K562 (cell line): Measurements from ENCODE around the gene ZBTB2. TPM values are rescaled to one million over a fixed set of nuclear protein-coding genes. Genes with fewer than 3 reads are reported as not detected.
A peak's percentile ranks its signal among the peaks of the same experiment; 100 is the strongest.

ENCODE experiments used
- ELF1 ChIP-seq: fragments of 200-800 bp; sonication (Bioruptor generic); IDR thresholded peaks from 2 replicates; pipeline ENCODE4 v1.6.1; 2016; ENCODE audit warnings: missing genetic modification characterization, missing compliant biosample characterization
- HDAC2 ChIP-seq: fragments of 450-650 bp; IDR thresholded peaks from 2 replicates; pipeline ENCODE4 v1.6.1; 2016; ENCODE audit warnings: mild to moderate bottlenecking
- KLF16 ChIP-seq: IDR thresholded peaks from 2 replicates; pipeline ENCODE4 v1.6.1; 2016; ENCODE audit warnings: antibody characterized with exemption
- NR2C1 ChIP-seq, 2 experiments: fragments of 450-650 bp; IDR thresholded peaks; 2 replicates each; pipeline ENCODE4 v1.6.1; 2017; ENCODE audit warnings: mild to moderate bottlenecking in 2 of 2, antibody characterized with exemption in 1 of 2, inconsistent platforms in 1 of 2, missing compliant biosample characterization in 1 of 2, missing genetic modification characterization in 1 of 2
- PCBP1 ChIP-seq: fragments of 200-400 bp; formaldehyde crosslinking; IDR thresholded peaks from 2 replicates; pipeline ENCODE4 v1.6.1; 2018; ENCODE audit warnings: mild to moderate bottlenecking, low read depth, low read length; ENCODE audit not compliant: poor library complexity, severe bottlenecking
- PHB2 ChIP-seq: fragments of 450-650 bp; IDR thresholded peaks from 2 replicates; pipeline ENCODE4 v1.6.1; 2017; ENCODE audit warnings: low read depth
- PML ChIP-seq: IDR thresholded peaks from 2 replicates; pipeline ENCODE4 v1.6.1; 2012; ENCODE audit warnings: low read length, inconsistent platforms
- RFX5 ChIP-seq: IDR thresholded peaks from 2 replicates; pipeline ENCODE4 v1.6.1; 2011; ENCODE audit warnings: low read depth, mild to moderate bottlenecking, improper control_type of control experiment, low read length
- SMARCB1 ChIP-seq: IDR thresholded peaks from 2 replicates; pipeline ENCODE4 v1.6.1; 2011; ENCODE audit warnings: improper control_type of control experiment, low read depth; ENCODE audit not compliant: insufficient read length
- ZNF133 ChIP-seq: fragments of 250-450 bp; sonication (Bioruptor Pico); IDR thresholded peaks from 2 replicates; pipeline ENCODE4 v1.4.0; 2020; ENCODE audit warnings: mild to moderate bottlenecking
- ZNF766 ChIP-seq: fragments of 200-800 bp; sonication (Bioruptor generic); conservative IDR thresholded peaks from 2 replicates; pipeline ENCODE4 v1.6.1; 2016; ENCODE audit warnings: missing genetic modification characterization, missing compliant biosample characterization
- polyA plus RNA-seq, 8 experiments: library from polyadenylated mRNA; depleted of rRNA in 4 of 8; stranded (reverse) in 5 of 8; unstranded in 3 of 8; fragments of >200 nt; fragmentation: Nextera tagmentation in 2 of 8; fragmentation: Illumina TruSeq in 1 of 8; extraction: Ambion mirVana in 2 of 8; extraction: Trizol in 1 of 8; gene quantifications; 2 replicates each; pipeline versions ENCODE4 v1.2.1 to v1.2.3, GENCODE V29; 2011 to 2014; ENCODE audit warnings: inconsistent platforms in 1 of 8, missing spikeins in 1 of 8
- total RNA-seq, 7 experiments: library from RNA; depleted of rRNA in 6 of 7; stranded (reverse); fragments of >200 nt in 6 of 7; fragmentation: Illumina TruSeq in 2 of 7; extraction: Trizol in 2 of 7; gene quantifications; 2 replicates each; pipeline versions ENCODE4 v1.2.1 to v1.2.3, GENCODE V29; 2011 to 2021; ENCODE audit warnings: low replicate concordance in 1 of 7
- TF ChIP-seq, protein P1 (sequence below): sonication (generic); formaldehyde crosslinking; IDR thresholded peaks from 2 replicates; pipeline ENCODE4 v1.8.0; 2023; ENCODE audit warnings: missing genetic modification reagents, mild to moderate bottlenecking, borderline replicate concordance
- TF ChIP-seq, protein P2 (sequence below), 2 experiments: fragments of 150-350 bp in 1 of 2; IDR thresholded peaks; 2 replicates each; pipeline ENCODE4 v1.6.1; 2012 to 2016; ENCODE audit warnings: low read depth in 2 of 2, low read length in 2 of 2, mild to moderate bottlenecking in 1 of 2, moderate library complexity in 1 of 2

Gene ZBTB2
- total and polyA plus RNA-seq, 9 of the 15 experiments (the other 6 are each of a cell fraction or from before 2014, with no cell fraction given): 5.1 to 26.2 (median 16.4) TPM

DNA sequence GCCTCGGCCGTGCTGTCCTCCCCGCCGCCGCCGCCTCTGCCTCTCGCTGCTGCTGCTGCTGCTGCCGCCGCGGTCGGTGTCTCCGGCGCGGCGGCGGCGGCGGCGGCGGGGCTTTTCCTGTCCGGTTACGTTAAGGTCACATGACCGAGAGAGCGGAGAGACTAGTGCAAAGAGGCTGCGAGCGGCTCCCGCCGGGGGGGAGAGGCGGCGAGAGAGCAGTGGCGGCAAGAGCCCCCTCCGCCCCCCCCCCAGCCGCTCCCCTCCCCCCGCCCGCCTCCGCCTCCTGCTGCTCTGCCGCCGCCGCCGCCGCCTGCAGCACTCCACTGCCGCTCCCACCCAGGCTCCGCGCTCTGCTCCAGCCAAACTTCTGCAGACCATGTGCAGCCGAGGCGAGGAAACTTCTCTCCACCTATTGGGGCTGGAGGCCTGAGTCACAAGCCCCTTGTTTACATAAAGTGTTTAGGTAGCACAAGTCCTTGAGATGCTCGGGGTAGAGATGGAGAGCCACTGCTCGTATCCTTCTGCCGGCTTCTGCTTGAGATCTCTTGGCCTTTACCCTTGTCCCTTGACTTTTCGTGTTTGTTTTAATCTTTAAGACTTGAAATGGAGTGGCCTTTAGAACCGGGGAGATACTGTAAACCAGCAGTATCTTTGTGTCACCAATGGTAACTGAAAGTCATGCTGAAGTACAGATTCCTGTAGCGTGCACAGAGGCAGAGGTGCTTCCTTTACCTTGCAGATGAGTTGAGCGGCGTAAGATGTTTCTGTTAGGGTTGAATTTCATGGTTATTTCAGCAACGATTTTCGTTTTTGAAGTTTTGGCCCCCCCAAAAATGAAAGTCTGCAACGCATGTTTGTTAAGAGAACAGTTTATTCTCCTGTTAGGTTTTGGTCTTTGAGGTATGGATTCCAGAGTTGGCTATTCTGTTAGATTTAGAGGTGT lies at the start of gene ZBTB2 (continued):
- no peak for TF ChIP-seq PHB2
- 0 out of 2 replicates have a peak, but pooled peaks have one; percentile 19 for TF ChIP-seq HDAC2
- TF ChIP-seq, protein P1, sequence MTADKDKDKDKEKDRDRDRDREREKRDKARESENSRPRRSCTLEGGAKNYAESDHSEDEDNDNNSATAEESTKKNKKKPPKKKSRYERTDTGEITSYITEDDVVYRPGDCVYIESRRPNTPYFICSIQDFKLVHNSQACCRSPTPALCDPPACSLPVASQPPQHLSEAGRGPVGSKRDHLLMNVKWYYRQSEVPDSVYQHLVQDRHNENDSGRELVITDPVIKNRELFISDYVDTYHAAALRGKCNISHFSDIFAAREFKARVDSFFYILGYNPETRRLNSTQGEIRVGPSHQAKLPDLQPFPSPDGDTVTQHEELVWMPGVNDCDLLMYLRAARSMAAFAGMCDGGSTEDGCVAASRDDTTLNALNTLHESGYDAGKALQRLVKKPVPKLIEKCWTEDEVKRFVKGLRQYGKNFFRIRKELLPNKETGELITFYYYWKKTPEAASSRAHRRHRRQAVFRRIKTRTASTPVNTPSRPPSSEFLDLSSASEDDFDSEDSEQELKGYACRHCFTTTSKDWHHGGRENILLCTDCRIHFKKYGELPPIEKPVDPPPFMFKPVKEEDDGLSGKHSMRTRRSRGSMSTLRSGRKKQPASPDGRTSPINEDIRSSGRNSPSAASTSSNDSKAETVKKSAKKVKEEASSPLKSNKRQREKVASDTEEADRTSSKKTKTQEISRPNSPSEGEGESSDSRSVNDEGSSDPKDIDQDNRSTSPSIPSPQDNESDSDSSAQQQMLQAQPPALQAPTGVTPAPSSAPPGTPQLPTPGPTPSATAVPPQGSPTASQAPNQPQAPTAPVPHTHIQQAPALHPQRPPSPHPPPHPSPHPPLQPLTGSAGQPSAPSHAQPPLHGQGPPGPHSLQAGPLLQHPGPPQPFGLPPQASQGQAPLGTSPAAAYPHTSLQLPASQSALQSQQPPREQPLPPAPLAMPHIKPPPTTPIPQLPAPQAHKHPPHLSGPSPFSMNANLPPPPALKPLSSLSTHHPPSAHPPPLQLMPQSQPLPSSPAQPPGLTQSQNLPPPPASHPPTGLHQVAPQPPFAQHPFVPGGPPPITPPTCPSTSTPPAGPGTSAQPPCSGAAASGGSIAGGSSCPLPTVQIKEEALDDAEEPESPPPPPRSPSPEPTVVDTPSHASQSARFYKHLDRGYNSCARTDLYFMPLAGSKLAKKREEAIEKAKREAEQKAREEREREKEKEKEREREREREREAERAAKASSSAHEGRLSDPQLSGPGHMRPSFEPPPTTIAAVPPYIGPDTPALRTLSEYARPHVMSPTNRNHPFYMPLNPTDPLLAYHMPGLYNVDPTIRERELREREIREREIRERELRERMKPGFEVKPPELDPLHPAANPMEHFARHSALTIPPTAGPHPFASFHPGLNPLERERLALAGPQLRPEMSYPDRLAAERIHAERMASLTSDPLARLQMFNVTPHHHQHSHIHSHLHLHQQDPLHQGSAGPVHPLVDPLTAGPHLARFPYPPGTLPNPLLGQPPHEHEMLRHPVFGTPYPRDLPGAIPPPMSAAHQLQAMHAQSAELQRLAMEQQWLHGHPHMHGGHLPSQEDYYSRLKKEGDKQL (CRISPR knock-in tag): no peak
- TF ChIP-seq ZNF766 (CRISPR knock-in tag): no peak
- TF ChIP-seq ZNF133 (CRISPR knock-in tag): no peak
- TF ChIP-seq PCBP1: peak; percentile 94
- TF ChIP-seq KLF16: no peak
- TF ChIP-seq, protein P2, sequence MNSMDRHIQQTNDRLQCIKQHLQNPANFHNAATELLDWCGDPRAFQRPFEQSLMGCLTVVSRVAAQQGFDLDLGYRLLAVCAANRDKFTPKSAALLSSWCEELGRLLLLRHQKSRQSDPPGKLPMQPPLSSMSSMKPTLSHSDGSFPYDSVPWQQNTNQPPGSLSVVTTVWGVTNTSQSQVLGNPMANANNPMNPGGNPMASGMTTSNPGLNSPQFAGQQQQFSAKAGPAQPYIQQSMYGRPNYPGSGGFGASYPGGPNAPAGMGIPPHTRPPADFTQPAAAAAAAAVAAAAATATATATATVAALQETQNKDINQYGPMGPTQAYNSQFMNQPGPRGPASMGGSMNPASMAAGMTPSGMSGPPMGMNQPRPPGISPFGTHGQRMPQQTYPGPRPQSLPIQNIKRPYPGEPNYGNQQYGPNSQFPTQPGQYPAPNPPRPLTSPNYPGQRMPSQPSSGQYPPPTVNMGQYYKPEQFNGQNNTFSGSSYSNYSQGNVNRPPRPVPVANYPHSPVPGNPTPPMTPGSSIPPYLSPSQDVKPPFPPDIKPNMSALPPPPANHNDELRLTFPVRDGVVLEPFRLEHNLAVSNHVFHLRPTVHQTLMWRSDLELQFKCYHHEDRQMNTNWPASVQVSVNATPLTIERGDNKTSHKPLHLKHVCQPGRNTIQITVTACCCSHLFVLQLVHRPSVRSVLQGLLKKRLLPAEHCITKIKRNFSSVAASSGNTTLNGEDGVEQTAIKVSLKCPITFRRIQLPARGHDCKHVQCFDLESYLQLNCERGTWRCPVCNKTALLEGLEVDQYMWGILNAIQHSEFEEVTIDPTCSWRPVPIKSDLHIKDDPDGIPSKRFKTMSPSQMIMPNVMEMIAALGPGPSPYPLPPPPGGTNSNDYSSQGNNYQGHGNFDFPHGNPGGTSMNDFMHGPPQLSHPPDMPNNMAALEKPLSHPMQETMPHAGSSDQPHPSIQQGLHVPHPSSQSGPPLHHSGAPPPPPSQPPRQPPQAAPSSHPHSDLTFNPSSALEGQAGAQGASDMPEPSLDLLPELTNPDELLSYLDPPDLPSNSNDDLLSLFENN (IDR thresholded peaks at IDR 0.05; ENCODE audit: low read depth in 2 of 2, low read length in 2 of 2): no peak
- no peak for TF ChIP-seq ELF1 (tag)
- TF ChIP-seq SMARCB1: no peak
- TF ChIP-seq PML: no peak
- TF ChIP-seq NR2C1 (IDR thresholded peaks at IDR 0.05): no peak
- no peak for TF ChIP-seq NR2C1 (tag; IDR thresholded peaks at IDR 0.05)
- TF ChIP-seq RFX5: no peak
